ENCODE data around the gene C10orf95. TPM values are rescaled to one million over a fixed set of nuclear protein-coding genes. Genes with fewer than 3 reads are reported as not detected.

The C10orf95 gene
- total RNA-seq, 1 donor: not detected

- no peak overlapping the region for H3K27ac ChIP-seq (ENCODE audit: low read depth, low read length)
- peaks cover 25% of the 10 kb centered on the region for H3K4me1 ChIP-seq (ENCODE audit: insufficient read depth, low read length)
- peak overlapping the region; percentile 86 for H3K4me3 ChIP-seq (ENCODE audit: insufficient read depth, low read length)
- peak overlapping the region; percentile 95 for H3K4me2 ChIP-seq (ENCODE audit: insufficient read depth, low read length)
- H3K36me3 ChIP-seq (ENCODE audit: insufficient read depth, low read length): no peaks in the 10 kb centered on the region
- H3K27me3 ChIP-seq (ENCODE audit: insufficient read depth, low read length): no peaks in the 10 kb centered on the region
- H3K79me2 ChIP-seq (ENCODE audit: insufficient read depth, low read length): no peaks in the 10 kb centered on the region
- no peaks in the 10 kb centered on the region for H4K20me1 ChIP-seq (ENCODE audit: insufficient read depth, low read length)
- H2AFZ ChIP-seq (ENCODE audit: low read length): peak overlapping the region; percentile 95
- TF ChIP-seq CTCF (IDR thresholded peaks at IDR 0.05; ENCODE audit: extremely low read depth, low read depth, low read length): no peak
- DNase-seq (ENCODE audit: insufficient read length, low spot score, missing footprints): peak; percentile 96
- H3K9me3 ChIP-seq (ENCODE audit: low read depth, low read length): no peaks in the 10 kb centered on the region
These were observed 804 bp downstream of the C10orf95 start for GRCh38 chr10:102450374-102451104.

GRCh38 chr10:102450124-102450373 lies 1.3 kb downstream of the C10orf95 start:
- Histone ChIP-seq H3K4me3 (ENCODE audit: insufficient read depth, low read length) (peak overlapping the region; percentile 86), H3K9me3 (ENCODE audit: low read depth, low read length) (no peaks in the 10 kb centered on the region), H3K27me3 (ENCODE audit: insufficient read depth, low read length) (no peaks in the 10 kb centered on the region), H3K4me1 (ENCODE audit: insufficient read depth, low read length) (peaks cover 25% of the 10 kb centered on the region), H3K4me2 (ENCODE audit: insufficient read depth, low read length) (peak overlapping the region; percentile 95), H2AFZ (ENCODE audit: low read length) (peak overlapping the region; percentile 95), H4K20me1 (ENCODE audit: insufficient read depth, low read length) (no peaks in the 10 kb centered on the region), H3K79me2 (ENCODE audit: insufficient read depth, low read length) (no peaks in the 10 kb centered on the region), H3K36me3 (ENCODE audit: insufficient read depth, low read length) (no peaks in the 10 kb centered on the region), H3K27ac (ENCODE audit: low read depth, low read length) (no peak overlapping the region)
- TF ChIP-seq CTCF (IDR thresholded peaks at IDR 0.05; ENCODE audit: extremely low read depth, low read depth, low read length): no peak
- no peak for DNase-seq (ENCODE audit: insufficient read length, low spot score, missing footprints)

- Histone ChIP-seq H3K79me2 (ENCODE audit: insufficient read depth, low read length) (no peaks in the 10 kb centered on the region), H3K4me2 (ENCODE audit: insufficient read depth, low read length) (peak overlapping the region; percentile 95), H3K27ac (ENCODE audit: low read depth, low read length) (no peak overlapping the region), H3K9me3 (ENCODE audit: low read depth, low read length) (no peaks in the 10 kb centered on the region), H2AFZ (ENCODE audit: low read length) (peak overlapping the region; percentile 95), H4K20me1 (ENCODE audit: insufficient read depth, low read length) (no peaks in the 10 kb centered on the region), H3K4me3 (ENCODE audit: insufficient read depth, low read length) (peak overlapping the region; percentile 86), H3K27me3 (ENCODE audit: insufficient read depth, low read length) (no peaks in the 10 kb centered on the region), H3K4me1 (ENCODE audit: insufficient read depth, low read length) (peaks cover 23% of the 10 kb centered on the region), H3K36me3 (ENCODE audit: insufficient read depth, low read length) (no peaks in the 10 kb centered on the region)
- no peak for DNase-seq (ENCODE audit: insufficient read length, low spot score, missing footprints)
- no peak for TF ChIP-seq CTCF (IDR thresholded peaks at IDR 0.05; ENCODE audit: extremely low read depth, low read depth, low read length)
These were observed 1.8 kb downstream of the C10orf95 start for GRCh38 chr10:102449321-102450123.

GRCh38 chr10:102444851-102445250 lies 6.5 kb downstream of the C10orf95 start:
- Histone ChIP-seq H3K27me3 (ENCODE audit: insufficient read depth, low read length) (no peaks in the 10 kb centered on the region), H3K79me2 (ENCODE audit: insufficient read depth, low read length) (no peaks in the 10 kb centered on the region), H3K9me3 (ENCODE audit: low read depth, low read length) (no peaks in the 10 kb centered on the region), H4K20me1 (ENCODE audit: insufficient read depth, low read length) (no peaks in the 10 kb centered on the region), H3K4me1 (ENCODE audit: insufficient read depth, low read length) (no peaks in the 10 kb centered on the region), H3K36me3 (ENCODE audit: insufficient read depth, low read length) (no peaks in the 10 kb centered on the region), H3K4me2 (ENCODE audit: insufficient read depth, low read length) (no peak overlapping the region), H3K27ac (ENCODE audit: low read depth, low read length) (no peak overlapping the region), H3K4me3 (ENCODE audit: insufficient read depth, low read length) (no peak overlapping the region), H2AFZ (ENCODE audit: low read length) (no peak overlapping the region)
- no peak for TF ChIP-seq CTCF (IDR thresholded peaks at IDR 0.05; ENCODE audit: extremely low read depth, low read depth, low read length)
- DNase-seq (ENCODE audit: insufficient read length, low spot score, missing footprints): no peak
